Smooth muscle cell (in vitro differentiated cells): ENCODE results near the gene PSMA7. TPM values are rescaled to one million over a fixed set of nuclear protein-coding genes. Genes with fewer than 3 reads are reported as not detected.
"Not testable (repeated sequence)": the region's sequence is repeated elsewhere in the genome, so short reads cannot be mapped to it uniquely, and the experiment has no call there.

Source experiments
- DNase-seq: peaks from one replicate; lab custom pipeline; 2025; ENCODE audit not compliant: unreplicated experiment; lab: John Stamatoyannopoulos, UW
- H2AFZ ChIP-seq: fragments of 200-600 bp; sonication (generic); 2 replicates; pipeline ENCODE4 v1.6.0; 2016; ENCODE audit warnings: antibody characterized with exemption, low read depth, mild to moderate bottlenecking
- H3F3A ChIP-seq: fragments of 200-600 bp; sonication (generic); 2 replicates; pipeline ENCODE4 v1.6.0; 2017; ENCODE audit warnings: antibody characterized with exemption, low read depth
- H3K27ac ChIP-seq: fragments of 200-600 bp; sonication (generic); 2 replicates; pipeline ENCODE4 v1.5.1; 2016; ENCODE audit warnings: low read depth, mild to moderate bottlenecking
- H3K27me3 ChIP-seq: fragments of 200-600 bp; sonication (generic); 2 replicates; pipeline ENCODE4 v1.6.1; 2016; ENCODE audit warnings: low read depth, mild to moderate bottlenecking
- H3K36me3 ChIP-seq: fragments of 200-600 bp; sonication (generic); 2 replicates; pipeline ENCODE4 v1.5.1; 2016; ENCODE audit warnings: low read depth
- H3K4me1 ChIP-seq: fragments of 200-600 bp; sonication (generic); 2 replicates; pipeline ENCODE4 v1.5.1; 2016; ENCODE audit warnings: low read depth
- H3K4me2 ChIP-seq: fragments of 200-600 bp; sonication (generic); 2 replicates; pipeline ENCODE4 v1.6.0; 2016; ENCODE audit warnings: mild to moderate bottlenecking
- H3K4me3 ChIP-seq: fragments of 200-600 bp; sonication (generic); 2 replicates; pipeline ENCODE4 v1.5.1; 2016; ENCODE audit warnings: mild to moderate bottlenecking
- H3K79me2 ChIP-seq: fragments of 200-600 bp; sonication (generic); 2 replicates; pipeline ENCODE4 v1.6.0; 2016; ENCODE audit warnings: low read depth, mild to moderate bottlenecking
- H3K9ac ChIP-seq: fragments of 200-600 bp; sonication (generic); 2 replicates; pipeline ENCODE4 v1.6.0; 2016; ENCODE audit warnings: low read depth
- H3K9me3 ChIP-seq: fragments of 200-600 bp; sonication (generic); replicated peaks from 2 replicates; pipeline ENCODE4 v1.5.1; 2016; ENCODE audit warnings: low read depth
- H4K20me1 ChIP-seq: fragments of 200-600 bp; sonication (generic); 2 replicates; pipeline ENCODE4 v1.6.0; 2016; ENCODE audit warnings: low read depth
- WGBS: methylation state at CpG from one replicate; pipeline ENCODE4 v1.1.7; 2016; ENCODE audit warnings: low lambda C conversion rate; 5-methylcytosine and 5-hydroxymethylcytosine counted together
- polyA plus RNA-seq: library from polyadenylated mRNA; unstranded; fragments of >200 nt; fragmentation: Nextera tagmentation; extraction: Ambion mirVana; gene quantifications from 2 replicates; pipeline ENCODE4 v1.2.1, GENCODE V29; 2016
- total RNA-seq: library from RNA; depleted of rRNA; stranded (reverse); fragments of >200 nt; gene quantifications from 2 replicates; pipeline ENCODE4 v1.2.3, GENCODE V29; 2014
- TF ChIP-seq, protein P1 (sequence below): fragments of 200-600 bp; sonication (generic); IDR thresholded peaks from 2 replicates; pipeline ENCODE4 v1.5.1; 2017; ENCODE audit warnings: borderline replicate concordance, mild to moderate bottlenecking, antibody characterized with exemption; ENCODE audit not compliant: insufficient read depth, poor library complexity, severe bottlenecking

The PSMA7 gene
- total and polyA plus RNA-seq, 2 experiments from 2014 or later, result 297 to 473 TPM

DNA sequence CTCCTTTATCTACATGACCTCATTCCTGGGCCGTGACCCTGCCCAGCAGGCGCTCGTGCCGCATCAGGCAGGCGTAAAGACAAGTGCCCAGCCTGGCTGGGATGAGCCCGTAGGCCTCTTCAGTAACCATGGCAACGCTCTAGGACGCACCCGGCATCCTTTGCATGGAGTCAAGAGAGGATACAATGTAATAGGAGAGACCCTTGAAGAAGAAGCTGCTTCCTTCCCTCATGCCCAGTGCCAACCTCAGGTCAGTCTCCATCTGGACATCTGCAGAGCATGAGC is 25.9 kb downstream of the PSMA7 start:
- DNase-seq, result no peak
- no peak overlapping the region for H3K9ac ChIP-seq
- TF ChIP-seq, protein P1, sequence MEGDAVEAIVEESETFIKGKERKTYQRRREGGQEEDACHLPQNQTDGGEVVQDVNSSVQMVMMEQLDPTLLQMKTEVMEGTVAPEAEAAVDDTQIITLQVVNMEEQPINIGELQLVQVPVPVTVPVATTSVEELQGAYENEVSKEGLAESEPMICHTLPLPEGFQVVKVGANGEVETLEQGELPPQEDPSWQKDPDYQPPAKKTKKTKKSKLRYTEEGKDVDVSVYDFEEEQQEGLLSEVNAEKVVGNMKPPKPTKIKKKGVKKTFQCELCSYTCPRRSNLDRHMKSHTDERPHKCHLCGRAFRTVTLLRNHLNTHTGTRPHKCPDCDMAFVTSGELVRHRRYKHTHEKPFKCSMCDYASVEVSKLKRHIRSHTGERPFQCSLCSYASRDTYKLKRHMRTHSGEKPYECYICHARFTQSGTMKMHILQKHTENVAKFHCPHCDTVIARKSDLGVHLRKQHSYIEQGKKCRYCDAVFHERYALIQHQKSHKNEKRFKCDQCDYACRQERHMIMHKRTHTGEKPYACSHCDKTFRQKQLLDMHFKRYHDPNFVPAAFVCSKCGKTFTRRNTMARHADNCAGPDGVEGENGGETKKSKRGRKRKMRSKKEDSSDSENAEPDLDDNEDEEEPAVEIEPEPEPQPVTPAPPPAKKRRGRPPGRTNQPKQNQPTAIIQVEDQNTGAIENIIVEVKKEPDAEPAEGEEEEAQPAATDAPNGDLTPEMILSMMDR, result no peak
- H3K36me3 ChIP-seq, result no peaks in the 10 kb centered on the region
- no peak overlapping the region for H3K27ac ChIP-seq
- H3K79me2 ChIP-seq, result no peaks in the 10 kb centered on the region
- H3K4me1 ChIP-seq, result peaks cover 6% of the 10 kb centered on the region
- no peak overlapping the region for H3K4me3 ChIP-seq
- H4K20me1 ChIP-seq, result no peaks in the 10 kb centered on the region
- H2AFZ ChIP-seq, result no peak overlapping the region
- H3K9me3 ChIP-seq, result no peaks in the 10 kb centered on the region
- H3K4me2 ChIP-seq, result no peak overlapping the region
- H3K27me3 ChIP-seq, result peaks cover 3% of the 10 kb centered on the region
- WGBS, result 73% methylated on average over 9 of the region's 9 CpGs
- no peaks in the 10 kb centered on the region for H3F3A ChIP-seq

DNA sequence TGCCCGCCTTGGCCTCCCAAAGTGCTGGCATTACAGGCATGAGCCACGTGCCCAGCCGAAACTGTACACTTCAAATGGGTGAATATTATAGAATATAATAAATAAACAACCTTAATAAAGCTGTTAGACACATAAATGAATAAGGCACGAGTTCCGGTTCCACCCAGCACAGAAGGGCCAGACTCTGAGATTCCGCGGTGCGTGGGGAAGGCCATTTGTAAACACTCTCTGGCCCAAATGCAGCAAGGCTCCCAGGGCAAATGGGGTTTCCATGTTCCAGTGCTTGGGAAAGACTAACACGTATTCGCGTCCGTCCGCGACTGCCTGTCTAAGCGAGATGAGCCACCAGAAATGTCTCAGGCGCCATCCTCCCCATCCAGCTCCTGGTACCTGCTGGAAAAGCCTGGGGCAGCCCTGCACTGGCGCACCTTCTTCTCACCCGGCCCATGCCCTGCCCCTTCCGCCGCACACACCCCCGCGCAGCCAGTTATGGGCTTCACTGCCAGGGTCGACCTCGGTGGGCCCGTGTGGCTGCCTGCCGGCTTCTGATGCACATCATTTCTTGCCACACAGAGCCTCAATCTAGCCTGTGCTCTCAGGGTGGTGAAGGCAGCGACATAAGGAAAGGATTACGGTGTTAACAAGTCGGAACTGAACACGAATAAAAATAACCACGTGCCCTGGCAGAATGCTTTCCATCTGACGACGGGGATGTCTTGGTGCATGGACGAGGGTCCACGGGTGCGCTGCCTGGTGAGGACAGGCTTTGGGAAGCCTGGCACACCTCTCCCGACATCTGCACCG is 26.4 kb downstream of the PSMA7 start:
- no peak overlapping the region for H3K4me2 ChIP-seq
- H2AFZ ChIP-seq, result no peak overlapping the region
- H3K9me3 ChIP-seq, result no peaks in the 10 kb centered on the region
- H3K36me3 ChIP-seq, result no peaks in the 10 kb centered on the region
- peaks cover 3% of the 10 kb centered on the region for H3K27me3 ChIP-seq
- H3K9ac ChIP-seq, result no peak overlapping the region
- H4K20me1 ChIP-seq, result no peaks in the 10 kb centered on the region
- TF ChIP-seq, protein P1, result no peak
- H3K79me2 ChIP-seq, result no peaks in the 10 kb centered on the region
- no peak for DNase-seq
- peaks cover 6% of the 10 kb centered on the region for H3K4me1 ChIP-seq
- no peaks in the 10 kb centered on the region for H3F3A ChIP-seq
- H3K27ac ChIP-seq, result no peak overlapping the region
- no peak overlapping the region for H3K4me3 ChIP-seq
- 94% methylated on average over 38 of the region's 38 CpGs for WGBS

DNA sequence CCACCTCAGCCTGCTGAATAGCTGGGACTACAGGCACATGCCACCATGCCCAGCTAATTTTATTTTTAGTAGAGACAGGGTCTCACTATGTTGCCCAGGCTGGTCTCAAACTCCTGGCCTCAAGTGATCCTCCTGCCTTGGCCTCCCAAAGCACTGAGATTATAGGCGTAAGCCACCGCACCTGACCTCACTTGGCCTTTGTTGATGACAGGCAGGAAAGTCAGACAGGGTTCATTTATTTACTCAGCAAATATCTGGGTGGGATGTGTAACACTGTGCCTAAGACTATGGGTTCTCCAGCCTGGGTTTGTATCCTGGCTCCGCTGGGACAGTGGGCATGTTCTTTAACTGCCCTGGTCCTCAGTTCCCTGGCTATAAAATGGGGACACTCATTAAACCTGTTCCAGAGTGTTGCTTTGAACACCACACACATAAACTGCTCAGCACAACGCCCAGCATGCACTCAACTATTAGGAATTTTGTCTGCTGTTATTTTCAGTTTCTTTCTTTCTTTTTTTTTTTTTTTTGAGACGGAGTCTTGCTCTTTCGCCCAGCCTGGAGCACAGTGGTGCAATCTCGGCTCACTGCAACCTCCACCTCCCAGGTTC is 27.3 kb downstream of the PSMA7 start:
- WGBS, result 93% methylated on average over 7 of the region's 7 CpGs
- H3K27ac ChIP-seq, H3K36me3 ChIP-seq, H3K79me2 ChIP-seq, H3K4me3 ChIP-seq, H3K27me3 ChIP-seq, H4K20me1 ChIP-seq, H2AFZ ChIP-seq, DNase-seq, H3K4me2 ChIP-seq, H3K4me1 ChIP-seq, H3F3A ChIP-seq, H3K9ac ChIP-seq, H3K9me3 ChIP-seq: not testable (repeated sequence)

DNA sequence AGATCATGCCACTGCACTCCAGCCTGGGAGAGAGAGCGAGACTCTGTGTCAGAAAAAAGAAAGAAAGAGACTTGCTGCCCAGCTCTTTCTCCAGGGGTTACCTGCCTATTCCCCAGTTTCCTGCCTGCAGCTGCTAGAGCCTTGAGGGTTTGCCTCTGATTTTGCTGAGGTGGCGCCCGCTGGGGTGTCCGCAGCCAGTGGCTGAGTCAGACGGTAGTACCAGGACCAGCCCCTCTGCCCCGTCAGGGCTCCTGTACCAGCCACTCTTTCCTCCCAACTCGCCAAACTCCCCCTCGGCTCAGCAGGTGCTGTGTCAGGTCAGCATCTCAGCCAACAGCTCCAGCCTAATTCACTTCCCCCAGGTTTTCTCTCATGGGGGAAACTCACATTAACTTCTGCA is 28.3 kb downstream of the PSMA7 start:
- peaks cover 6% of the 10 kb centered on the region for H3K4me1 ChIP-seq
- H3K9me3 ChIP-seq, result no peaks in the 10 kb centered on the region
- WGBS, result 33% methylated on average over 7 of the region's 8 CpGs
- H3K9ac ChIP-seq, result no peak overlapping the region
- H3K27ac ChIP-seq, result no peak overlapping the region
- TF ChIP-seq, protein P1, result no peak
- H3K36me3 ChIP-seq, result no peaks in the 10 kb centered on the region
- DNase-seq, result no peak
- H3K4me2 ChIP-seq, result no peak overlapping the region
- no peak overlapping the region for H2AFZ ChIP-seq
- H3K4me3 ChIP-seq, result no peak overlapping the region
- no peaks in the 10 kb centered on the region for H3F3A ChIP-seq
- peaks cover 3% of the 10 kb centered on the region for H3K27me3 ChIP-seq
- no peaks in the 10 kb centered on the region for H3K79me2 ChIP-seq
- no peaks in the 10 kb centered on the region for H4K20me1 ChIP-seq
